IMR-90 (cell line): ENCODE measurements around the gene CAMKMT. TPM values are rescaled to one million over a fixed set of nuclear protein-coding genes. Genes with fewer than 3 reads are reported as not detected.

Source experiments
- ATAC-seq: fragments of 200-7000 bp; cut with Tn5 transposase; 2 replicates; pipeline ENCODE4 v1.9.1; 2020; ENCODE audit warnings: low read depth, mild to moderate bottlenecking, moderate library complexity
- BruUV-seq: library from RNA; stranded (reverse); fragments of 400-500 nt; replicated peaks from 2 replicates; lab custom pipeline; 2021; lab: Mats Ljungman, UMichigan
- CTCF ChIA-PET: fragments of 300-600 bp; formaldehyde crosslinking; extraction: SDS; loops from one replicate; lab custom pipeline; 2021; ENCODE audit warnings: antibody characterized with exemption; lab: Yijun Ruan, JAX
- POLR2A ChIA-PET: fragments of 300-600 bp; sonication (Branson Sonifier 250); formaldehyde crosslinking; loops from one replicate; lab custom pipeline; 2022; ENCODE audit warnings: antibody characterized with exemption; ENCODE audit not compliant: unreplicated experiment; lab: Charles Lee
- DNase-seq: peaks from one replicate; pipeline ENCODE4 v3.0.0; 2013
- H2AFZ ChIP-seq: replicated peaks from 2 replicates; pipeline ENCODE3; 2013; ENCODE audit warnings: low read length, mild to moderate bottlenecking; ENCODE audit not compliant: poor library complexity
- H2AK5ac ChIP-seq: 2 replicates; pipeline ENCODE4 v1.6.1; 2013; ENCODE audit warnings: low read depth, low read length, inconsistent platforms
- H2AK9ac ChIP-seq: replicated peaks from 2 replicates; pipeline ENCODE3; 2013; ENCODE audit warnings: mild to moderate bottlenecking, low read depth, low read length, moderate library complexity; ENCODE audit not compliant: poor library complexity
- H2BK120ac ChIP-seq: 2 replicates; pipeline ENCODE4 v1.6.1; 2013; ENCODE audit warnings: low read depth, low read length, inconsistent platforms
- H2BK15ac ChIP-seq: 3 replicates; pipeline ENCODE4 v1.6.1; 2013; ENCODE audit warnings: low read depth, low read length, inconsistent platforms
- H2BK20ac ChIP-seq: 2 replicates; pipeline ENCODE4 v1.6.1; 2013; ENCODE audit warnings: low read depth, mild to moderate bottlenecking, inconsistent platforms, low read length, moderate library complexity
- H2BK5ac ChIP-seq: 2 replicates; pipeline ENCODE4 v1.6.1; 2013; ENCODE audit warnings: mild to moderate bottlenecking, low read depth, low read length, inconsistent platforms; ENCODE audit not compliant: poor library complexity, severe bottlenecking
- H3K14ac ChIP-seq: replicated peaks from 2 replicates; pipeline ENCODE4 v1.6.1; 2013; ENCODE audit warnings: low read depth, low read length, inconsistent platforms
- H3K18ac ChIP-seq: 2 replicates; pipeline ENCODE4 v1.6.1; 2013; ENCODE audit warnings: low read depth, low read length, control low read depth
- H3K23ac ChIP-seq: 2 replicates; pipeline ENCODE4 v1.6.1; 2013; ENCODE audit warnings: low read depth, low read length, inconsistent platforms
- H3K27ac ChIP-seq: 2 replicates; pipeline ENCODE4 v1.5.1; 2013; ENCODE audit warnings: mild to moderate bottlenecking, control low read depth, low read length; ENCODE audit not compliant: insufficient read depth
- H3K27me3 ChIP-seq: 2 replicates; pipeline ENCODE4 v1.6.1; 2013; ENCODE audit warnings: low read length; ENCODE audit not compliant: control insufficient read depth, insufficient read depth
- H3K36me3 ChIP-seq: 2 replicates; pipeline ENCODE4 v1.6.1; 2013; ENCODE audit warnings: low read length, mixed read lengths; ENCODE audit not compliant: control insufficient read depth, insufficient read depth
- H3K4ac ChIP-seq: 2 replicates; pipeline ENCODE4 v1.6.1; 2013; ENCODE audit warnings: low read depth, low read length, inconsistent platforms
- H3K4me1 ChIP-seq: 2 replicates; pipeline ENCODE4 v1.6.1; 2013; ENCODE audit warnings: low read length, mixed read lengths; ENCODE audit not compliant: control insufficient read depth, insufficient read depth
- H3K4me2 ChIP-seq: 2 replicates; pipeline ENCODE4 v1.6.1; 2013; ENCODE audit warnings: low read depth, mild to moderate bottlenecking, control low read depth, low read length, moderate library complexity
- H3K4me3 ChIP-seq: 2 replicates; pipeline ENCODE4 v1.5.1; 2013; ENCODE audit warnings: low read depth, mild to moderate bottlenecking, control low read depth, low read length, moderate library complexity; ENCODE audit not compliant: insufficient read depth
- H3K56ac ChIP-seq: 2 replicates; pipeline ENCODE4 v1.6.1; 2013; ENCODE audit warnings: low read length, inconsistent platforms; ENCODE audit not compliant: insufficient read depth; ENCODE audit errors: extremely low read depth
- H3K79me1 ChIP-seq, 2 experiments: 2 replicates each; pipeline ENCODE4 v1.6.1; 2013; ENCODE audit warnings: low read length in 2 of 2, inconsistent platforms in 1 of 2, low read depth in 1 of 2
- H3K9ac ChIP-seq: 2 replicates; pipeline ENCODE4 v1.6.1; 2013; ENCODE audit warnings: low read depth, low read length, control low read depth
- H3K9me1 ChIP-seq: 2 replicates; pipeline ENCODE4 v1.6.1; 2013; ENCODE audit warnings: low read length, inconsistent platforms; ENCODE audit not compliant: insufficient read depth
- H3K9me3 ChIP-seq: 2 replicates; pipeline ENCODE4 v1.6.1; 2013; ENCODE audit warnings: low read length; ENCODE audit not compliant: control insufficient read depth, insufficient read depth
- H4K20me1 ChIP-seq: 2 replicates; pipeline ENCODE4 v1.6.1; 2013; ENCODE audit warnings: low read length, inconsistent platforms; ENCODE audit not compliant: insufficient read depth
- H4K5ac ChIP-seq: 2 replicates; pipeline ENCODE4 v1.6.1; 2013; ENCODE audit warnings: mild to moderate bottlenecking, low read depth, low read length, control low read depth
- H4K8ac ChIP-seq, 2 experiments: 2 replicates each; pipeline ENCODE4 v1.6.1; 2013; ENCODE audit warnings: low read depth in 2 of 2, low read length in 2 of 2, control low read depth in 1 of 2, inconsistent platforms in 1 of 2
- H4K91ac ChIP-seq: 2 replicates; pipeline ENCODE4 v1.6.1; 2013; ENCODE audit warnings: low read depth, low read length, inconsistent platforms; ENCODE audit not compliant: insufficient read depth
- CEBPB ChIP-seq: IDR thresholded peaks from 2 replicates; pipeline ENCODE4 v1.6.1; 2012; ENCODE audit warnings: low read depth, low read length, improper control_type of control experiment
- CHD1 ChIP-seq: IDR thresholded peaks from 2 replicates; pipeline ENCODE4 v1.6.1; 2012; ENCODE audit warnings: low read depth, low read length, improper control_type of control experiment
- CTCF ChIP-seq: conservative IDR thresholded peaks from 2 replicates; pipeline ENCODE4 v1.5.1; 2012; ENCODE audit warnings: mild to moderate bottlenecking, low read depth, low read length, improper control_type of control experiment
- FOS ChIP-seq: fragments of 150-350 bp; IDR thresholded peaks from 2 replicates; pipeline ENCODE4 v1.6.1; 2016; ENCODE audit warnings: low read depth, low read length
- MAFK ChIP-seq: IDR thresholded peaks from 2 replicates; pipeline ENCODE4 v1.6.1; 2012; ENCODE audit warnings: low read depth, low read length, improper control_type of control experiment
- MAZ ChIP-seq: IDR thresholded peaks from 2 replicates; pipeline ENCODE4 v1.6.1; 2012; ENCODE audit warnings: low read depth, mild to moderate bottlenecking, low read length, improper control_type of control experiment, moderate library complexity, borderline replicate concordance
- MXI1 ChIP-seq: IDR thresholded peaks from 2 replicates; pipeline ENCODE4 v1.6.1; 2012; ENCODE audit warnings: low read depth, mild to moderate bottlenecking, low read length, moderate library complexity, borderline replicate concordance
- NFE2L2 ChIP-seq: fragments of 150-350 bp; IDR thresholded peaks from 2 replicates; pipeline ENCODE4 v1.6.1; 2016; ENCODE audit warnings: low read depth, mild to moderate bottlenecking, low read length
- POLR2A ChIP-seq: IDR thresholded peaks from 2 replicates; pipeline ENCODE4 v1.6.1; 2012; ENCODE audit warnings: mild to moderate bottlenecking, low read depth, low read length
- RAD21 ChIP-seq: IDR thresholded peaks from 2 replicates; pipeline ENCODE4 v1.6.1; 2012; ENCODE audit warnings: low read length, improper control_type of control experiment
- RCOR1 ChIP-seq: IDR thresholded peaks from 2 replicates; pipeline ENCODE4 v1.6.1; 2012; ENCODE audit warnings: mild to moderate bottlenecking, low read length, improper control_type of control experiment; ENCODE audit not compliant: insufficient replicate concordance
- SMC3 ChIP-seq: fragments of 150-350 bp; IDR thresholded peaks from 2 replicates; pipeline ENCODE4 v1.6.1; 2016; ENCODE audit warnings: low read depth, mild to moderate bottlenecking, antibody characterized with exemption, low read length, moderate library complexity
- USF2 ChIP-seq: fragments of 150-350 bp; IDR thresholded peaks from 2 replicates; pipeline ENCODE4 v1.6.1; 2017; ENCODE audit warnings: mild to moderate bottlenecking, antibody characterized with exemption, low read length, low read depth
- WGBS, 2 experiments: methylation state at CpG; one replicate each; pipeline versions ENCODE4 v1.1.5 to v1.1.7; 2013; ENCODE audit warnings: missing lambda C conversion rate in 2 of 2; ENCODE audit not compliant: insufficient read length in 1 of 2; ENCODE audit errors: extremely low coverage in 2 of 2; 5-methylcytosine and 5-hydroxymethylcytosine counted together
- dilution Hi-C: fragments of 300-500 bp; cut with HindIII; formaldehyde crosslinking; loops from one replicate; pipeline ENCODE4 v1.14.3; 2018; ENCODE audit warnings: low sequenced_read_pairs; ENCODE audit not compliant: unreplicated experiment
- in situ Hi-C: fragments of 300-500 bp; cut with MboI; formaldehyde crosslinking; loops from 3 replicates; pipeline ENCODE4 v1.14.3; 2019; ENCODE audit warnings: low sequenced_read_pairs, inconsistent platforms, mixed read lengths
- intact Hi-C: fragments of 100-400 bp; cut with micrococcal nuclease; formaldehyde crosslinking; loops from 2 replicates; pipeline ENCODE4 v1.10.0; 2022
- polyA plus RNA-seq, 3 experiments: library from polyadenylated mRNA; depleted of rRNA; stranded (reverse); fragments of >200 nt; gene quantifications; 2 replicates each; pipeline ENCODE4 v1.2.3, GENCODE V29; 2012; ENCODE audit warnings: low replicate concordance in 1 of 3
- total RNA-seq: library from RNA; depleted of rRNA; stranded (reverse); fragments of >200 nt; gene quantifications from 2 replicates; pipeline ENCODE4 v1.2.3, GENCODE V29; 2012

Gene CAMKMT
- total and polyA plus RNA-seq, 2 of the 4 experiments (the other 2 are of a cell fraction): 4.4 to 6.8 TPM

DNA sequence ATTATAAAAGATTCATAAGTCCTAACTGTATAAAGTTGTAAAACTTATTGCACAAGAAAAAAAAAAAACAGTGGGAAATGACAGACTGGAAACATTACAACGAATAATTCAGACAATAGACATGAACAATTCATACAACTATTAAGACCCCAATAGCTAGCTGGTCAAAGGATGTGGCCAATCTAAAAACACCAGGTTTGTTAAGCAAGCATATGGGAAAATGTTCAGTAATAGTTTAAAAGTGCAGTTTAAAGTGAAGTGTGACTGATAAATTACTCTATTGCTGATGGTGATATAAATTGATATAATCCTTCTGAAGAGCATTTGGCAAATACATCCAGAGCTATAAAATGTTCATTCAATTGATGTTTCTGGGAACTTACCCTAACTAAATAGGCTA lies 289.0 kb downstream of the CAMKMT start:
- no peak for DNase-seq
- no peaks in the 10 kb centered on the region for H3K36me3 ChIP-seq
- H2BK5ac ChIP-seq: no peak overlapping the region
- H3K4me1 ChIP-seq: no peaks in the 10 kb centered on the region
- H3K18ac ChIP-seq: no peak overlapping the region
- no peak overlapping the region for H3K14ac ChIP-seq
- H3K4me3 ChIP-seq: no peak overlapping the region
- in situ Hi-C loops (no loop called here), intact Hi-C loops (no loop called here), dilution Hi-C loops (no loop called here)
- no peak overlapping the region for H3K4me2 ChIP-seq
- ATAC-seq: no peak
- H3K9me3 ChIP-seq: no peaks in the 10 kb centered on the region
- no peak overlapping the region for H3K27ac ChIP-seq
- no peak overlapping the region for H3K4ac ChIP-seq
- peaks cover 3% of the 10 kb centered on the region; the same call in 1 of the 2 replicates for H3K27me3 ChIP-seq
- H3K23ac ChIP-seq: no peak overlapping the region
- no peak overlapping the region for H4K8ac ChIP-seq
- no CpG with 5 or more reads among the region's 1 CpG for WGBS, 2 experiments
- no peak overlapping the region for H2BK20ac ChIP-seq
- no peak overlapping the region for H2AK9ac ChIP-seq
- H3K9me1 ChIP-seq: no peaks in the 10 kb centered on the region
- H2BK15ac ChIP-seq: no peak overlapping the region
- no peak overlapping the region for H2BK120ac ChIP-seq
- no peak overlapping the region for H4K91ac ChIP-seq
- ChIA-PET CTCF (no interaction called here), POLR2A (no interaction called here)
- no peak overlapping the region for H3K9ac ChIP-seq
- no peak overlapping the region for H4K5ac ChIP-seq
- H2AK5ac ChIP-seq: no peak overlapping the region
- no peaks in the 10 kb centered on the region for H4K20me1 ChIP-seq
- no TSS peak for BruUV-seq
- no peak for TF ChIP-seq SMC3
- no peak for TF ChIP-seq MXI1
- no peak for TF ChIP-seq RCOR1
- TF ChIP-seq RAD21: no peak
- no peak for TF ChIP-seq USF2
- TF ChIP-seq FOS: no peak
- TF ChIP-seq CEBPB: no peak
- no peak for TF ChIP-seq NFE2L2
- TF ChIP-seq MAZ: no peak
- no peak for TF ChIP-seq POLR2A
- no peak for TF ChIP-seq MAFK
- no peak for TF ChIP-seq CTCF
- TF ChIP-seq CHD1: no peak
- no peak overlapping the region for H2AFZ ChIP-seq
- no peak overlapping the region for H3K56ac ChIP-seq
- H3K79me1 ChIP-seq: no peaks in the 10 kb centered on the region
